Stimulated activated CD4-positive, alpha-beta T cell treated with anti-CD3 and anti-CD28 coated beads, TNF-alpha, amount 100 ng/mL, for 1 hour (primary cell): ENCODE measurements around the gene FRMD4A.

Experiments used
- DNase-seq, 3 donors: peaks; one replicate each; pipeline ENCODE4 v3.0.0-alpha.2; 2020; ENCODE audit warnings: low read depth in 3 of 3, low spot score in 1 of 3

The FRMD4A gene

DNA sequence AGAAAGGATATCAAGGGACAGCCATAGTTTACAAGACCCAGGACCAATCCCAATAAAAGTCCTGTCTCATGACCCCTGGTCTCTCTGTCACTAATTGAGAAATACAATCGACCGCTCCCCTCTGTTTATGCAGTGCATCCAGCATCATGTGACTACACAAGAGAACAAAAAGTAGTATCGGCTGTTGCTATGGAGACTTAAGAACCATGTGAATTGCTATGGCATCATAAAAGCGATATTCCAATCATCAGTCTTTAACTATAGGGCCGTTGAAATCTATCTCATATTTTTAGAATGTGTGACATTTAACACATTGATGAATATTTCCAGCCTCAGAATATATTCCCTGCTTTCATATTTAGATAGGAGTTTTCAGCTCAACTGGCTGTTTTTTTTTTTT, 139.3 kb downstream of the FRMD4A start:
- DNase-seq, result no peak

DNA sequence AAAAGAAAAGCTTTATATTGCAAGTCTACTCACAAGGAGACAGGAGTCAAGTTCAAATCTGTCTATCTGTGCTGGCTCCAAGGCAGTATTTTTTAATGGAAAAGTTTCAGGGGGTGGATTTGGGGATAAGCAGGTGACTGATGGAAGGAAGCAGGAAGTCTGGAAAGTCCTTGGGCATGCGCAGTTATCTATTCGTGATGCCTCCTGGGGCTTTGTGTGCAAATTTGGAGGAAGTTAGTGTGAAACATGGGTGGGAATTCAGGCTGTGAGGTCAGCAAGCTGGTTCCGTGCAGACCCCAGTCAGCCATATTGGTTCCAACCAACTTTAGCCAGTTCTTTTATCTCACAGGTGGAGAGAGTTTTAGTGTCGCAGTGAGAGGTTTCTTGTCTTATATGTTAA, 140.0 kb downstream of the FRMD4A start:
- no peak for DNase-seq

DNA sequence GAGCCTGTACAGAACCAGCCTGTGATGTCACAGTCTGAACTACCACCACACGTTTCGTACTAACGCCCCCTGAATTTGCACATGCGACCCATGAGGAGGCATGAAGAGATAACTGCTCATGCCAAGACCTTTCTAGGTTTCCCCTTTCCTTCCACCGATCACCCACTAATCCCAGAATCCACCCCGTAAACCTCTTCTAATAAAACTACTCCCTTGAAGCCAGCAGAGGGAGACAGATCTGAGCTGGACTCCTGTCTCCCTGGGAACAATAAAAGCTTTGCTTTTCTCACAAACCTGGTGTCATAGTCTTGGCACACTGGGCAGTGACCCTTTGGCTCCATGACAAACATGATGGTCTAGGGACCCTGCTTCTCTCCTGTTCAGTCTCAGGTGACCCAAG, 144.5 kb downstream of the FRMD4A start:
- DNase-seq, result no peak

DNA sequence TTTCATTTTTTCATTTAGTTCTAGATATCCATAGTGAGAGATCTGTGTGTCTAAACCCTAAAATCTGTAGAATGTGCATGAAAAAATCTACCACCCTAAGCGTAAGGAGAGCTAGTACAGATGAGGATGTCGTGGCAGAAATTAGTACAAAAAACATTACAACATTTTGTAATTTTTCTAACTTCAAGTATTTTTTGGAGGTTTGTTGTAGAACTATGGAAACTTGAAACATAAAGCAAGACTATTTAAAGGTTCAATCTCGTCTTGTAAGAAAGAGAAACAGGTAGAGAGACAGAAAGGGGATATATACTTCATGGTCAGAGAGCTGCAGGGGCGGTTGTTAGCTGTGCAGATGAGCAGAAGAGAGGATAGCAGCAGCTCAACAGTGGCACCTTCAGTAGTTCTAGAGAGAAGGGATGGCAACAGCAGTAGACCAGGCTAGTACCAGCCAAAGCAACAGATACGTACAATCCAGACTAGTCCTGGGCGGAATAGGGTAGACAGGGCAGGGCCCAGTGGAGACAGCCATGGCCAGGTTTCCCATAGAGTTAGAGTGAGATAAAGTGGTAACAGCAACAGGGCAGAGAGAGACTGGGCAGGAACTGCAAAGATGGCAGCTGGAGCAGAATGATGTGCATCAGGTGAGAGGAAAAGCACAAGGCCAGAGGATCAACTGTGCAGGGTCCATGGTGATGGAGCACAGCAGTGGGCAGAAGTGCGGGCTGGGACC, 145.2 kb downstream of the FRMD4A start:
- no peak for DNase-seq

DNA sequence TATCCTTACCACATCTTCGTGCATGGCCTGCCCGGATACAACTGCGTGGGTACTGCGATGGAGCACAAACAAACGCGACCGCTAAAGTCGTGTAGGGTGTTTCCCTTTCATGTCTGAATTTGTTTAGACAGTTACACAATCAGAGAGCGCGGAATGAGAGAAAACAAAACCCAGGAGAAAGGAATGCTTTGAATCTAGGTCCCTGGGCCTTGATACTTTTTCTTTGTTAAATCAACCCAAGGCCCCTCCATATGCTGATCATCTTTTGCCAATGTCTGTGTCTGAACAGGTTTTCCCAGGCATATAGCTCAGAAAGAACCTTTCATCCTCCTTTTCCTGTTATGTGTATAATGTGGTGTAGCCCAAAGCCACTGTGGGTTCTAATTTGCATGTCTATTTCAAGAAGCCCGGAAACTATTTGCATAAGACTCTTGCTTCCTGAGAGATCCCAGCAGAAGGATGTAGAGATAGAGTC, 145.8 kb downstream of the FRMD4A start:
- no peak for DNase-seq

DNA sequence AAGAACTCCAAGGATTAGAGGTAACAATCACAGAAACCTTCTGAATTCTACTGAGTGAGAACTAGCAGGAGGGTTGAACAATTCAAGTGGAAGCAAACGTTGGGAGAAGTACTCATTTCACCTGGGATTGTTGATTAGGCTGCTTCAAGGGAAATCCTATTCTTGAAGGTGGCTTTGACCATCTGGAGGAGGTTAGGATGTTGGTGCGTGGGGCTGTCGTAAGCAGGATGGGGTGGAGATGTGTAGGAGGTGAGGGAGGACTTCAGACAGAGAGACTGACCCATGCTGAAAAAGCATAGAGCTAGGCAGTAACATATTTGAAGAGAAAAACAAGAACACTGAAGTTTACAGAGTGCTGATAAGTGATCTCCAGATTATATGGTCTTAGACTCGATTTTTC, 147.9 kb downstream of the FRMD4A start:
- DNase-seq, result no peak

DNA sequence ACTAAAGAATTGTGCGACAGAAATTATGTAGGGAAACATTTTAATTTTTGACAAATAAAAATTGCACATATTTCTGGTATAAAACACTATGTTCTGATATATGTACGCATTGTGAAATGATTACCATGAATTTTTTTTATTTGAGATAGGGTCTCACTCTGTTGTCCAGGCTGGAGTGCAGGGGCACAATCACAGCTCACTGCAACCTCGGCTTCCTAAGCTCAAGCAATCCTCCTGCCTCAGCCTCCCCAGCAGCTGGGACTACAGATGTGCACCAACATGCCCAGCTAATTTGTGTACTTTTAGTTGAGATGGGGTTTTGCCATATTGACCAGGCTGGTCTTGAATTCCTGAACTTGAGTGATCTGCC, 149.2 kb downstream of the FRMD4A start:
- no peak for DNase-seq

DNA sequence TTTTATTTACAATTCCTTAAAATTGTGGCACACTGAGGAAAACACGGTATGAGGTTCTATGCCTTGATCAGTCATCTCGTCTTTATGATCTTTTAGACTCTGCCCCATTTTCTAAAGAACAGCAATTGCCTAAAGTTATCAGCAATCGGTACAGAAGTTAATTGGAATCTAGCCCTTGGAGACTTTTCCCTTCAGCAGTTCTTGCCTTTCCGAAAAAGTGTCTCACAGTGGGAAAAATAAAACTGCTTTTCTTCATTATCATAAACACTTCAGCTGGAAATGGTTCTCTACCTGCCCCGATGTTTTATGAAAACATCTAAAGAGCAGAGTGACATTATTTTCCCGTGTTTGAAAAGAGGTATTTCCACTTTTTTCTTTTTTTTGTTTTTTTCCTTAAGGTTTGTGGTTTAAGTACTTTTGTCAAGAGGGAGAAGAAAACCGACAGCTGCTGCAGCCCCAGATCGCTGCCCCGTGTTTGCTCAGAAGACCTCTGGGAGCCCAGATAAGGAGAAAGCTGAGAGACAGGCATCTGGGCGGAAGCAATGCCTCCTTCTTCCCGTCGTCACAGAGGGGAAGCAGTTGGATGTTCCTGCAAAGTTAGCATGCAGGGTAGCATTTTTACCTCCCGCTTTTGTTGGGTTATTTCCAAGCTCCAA, 149.7 kb downstream of the FRMD4A start:
- DNase-seq, result no peak

DNA sequence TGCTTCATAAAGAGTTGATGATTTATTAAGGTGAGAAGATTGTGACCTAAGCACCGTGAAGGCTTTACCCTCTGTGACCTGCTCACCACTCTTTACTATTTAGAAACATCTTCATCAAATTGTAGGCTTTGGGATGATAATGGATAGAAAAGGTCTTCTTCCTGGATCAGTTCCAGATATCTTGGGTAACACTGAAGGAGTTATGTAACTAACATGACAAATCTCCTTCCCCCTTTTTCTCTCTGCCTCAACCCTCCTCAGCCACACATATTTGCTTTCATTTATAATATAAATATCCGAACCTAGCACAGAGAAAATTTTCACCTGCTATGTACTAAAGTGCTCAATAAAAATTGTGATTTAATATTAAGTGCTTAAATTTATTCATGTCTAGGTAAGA, 151.5 kb downstream of the FRMD4A start:
- DNase-seq, result no peak

DNA sequence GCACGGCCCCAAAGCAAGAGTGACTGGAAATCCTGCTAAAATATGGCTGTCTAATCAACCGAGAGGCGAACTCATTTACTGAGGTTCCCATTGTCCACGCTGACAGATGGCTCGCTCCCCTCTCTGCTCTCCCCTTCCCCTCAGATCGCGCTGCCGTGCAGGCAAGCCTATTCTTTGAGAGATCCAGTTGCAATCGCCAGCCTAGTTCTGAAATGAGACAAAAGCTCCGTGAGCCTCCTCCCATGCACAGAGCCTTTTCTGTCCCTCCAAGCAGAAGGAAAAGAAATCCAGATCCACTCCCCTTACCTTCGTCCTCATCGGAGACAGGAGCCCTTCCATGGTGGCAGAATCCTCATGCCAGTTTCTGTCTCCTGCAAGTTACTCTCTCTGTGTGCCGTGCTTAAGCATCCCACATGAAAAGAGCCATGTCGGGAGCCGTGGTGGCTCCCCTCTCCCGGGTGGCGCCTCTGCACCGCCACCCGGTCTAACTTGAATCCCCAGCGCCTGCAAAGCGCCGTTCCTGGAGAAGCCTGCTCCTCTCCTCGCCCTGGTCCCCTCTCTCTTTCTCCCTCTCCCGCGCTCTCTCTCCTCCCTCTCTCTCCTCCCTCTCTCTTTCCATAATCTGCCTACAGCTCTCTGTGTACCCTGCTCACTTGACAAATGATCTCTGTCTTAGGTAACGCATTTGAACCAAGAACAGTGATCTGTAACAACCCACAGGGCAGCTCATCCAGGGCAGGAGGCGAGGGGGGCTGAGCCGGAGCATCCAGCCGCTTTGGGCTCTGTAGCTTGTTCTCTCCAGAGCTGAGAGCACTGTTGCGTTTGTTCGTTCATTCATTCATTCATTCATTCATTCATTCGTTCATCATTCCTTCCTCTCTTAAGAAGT, 156.8 kb downstream of the FRMD4A start:
- DNase-seq, result no peak

DNA sequence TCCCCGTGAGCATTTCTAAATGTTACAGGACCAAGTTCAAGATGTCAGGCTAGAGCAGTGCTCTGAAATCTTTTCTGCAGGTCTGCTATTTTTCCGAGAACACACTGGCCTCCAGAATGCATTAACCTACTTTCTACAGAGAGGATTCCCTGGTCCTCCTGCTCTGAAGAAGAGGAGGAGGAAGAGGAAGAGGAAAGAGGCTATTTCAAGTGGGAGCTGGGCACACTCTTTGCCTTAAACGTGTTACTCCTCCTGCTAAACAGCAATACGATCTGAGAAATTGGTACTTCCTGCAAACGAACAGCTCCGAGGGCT, 157.4 kb downstream of the FRMD4A start:
- no peak for DNase-seq

DNA sequence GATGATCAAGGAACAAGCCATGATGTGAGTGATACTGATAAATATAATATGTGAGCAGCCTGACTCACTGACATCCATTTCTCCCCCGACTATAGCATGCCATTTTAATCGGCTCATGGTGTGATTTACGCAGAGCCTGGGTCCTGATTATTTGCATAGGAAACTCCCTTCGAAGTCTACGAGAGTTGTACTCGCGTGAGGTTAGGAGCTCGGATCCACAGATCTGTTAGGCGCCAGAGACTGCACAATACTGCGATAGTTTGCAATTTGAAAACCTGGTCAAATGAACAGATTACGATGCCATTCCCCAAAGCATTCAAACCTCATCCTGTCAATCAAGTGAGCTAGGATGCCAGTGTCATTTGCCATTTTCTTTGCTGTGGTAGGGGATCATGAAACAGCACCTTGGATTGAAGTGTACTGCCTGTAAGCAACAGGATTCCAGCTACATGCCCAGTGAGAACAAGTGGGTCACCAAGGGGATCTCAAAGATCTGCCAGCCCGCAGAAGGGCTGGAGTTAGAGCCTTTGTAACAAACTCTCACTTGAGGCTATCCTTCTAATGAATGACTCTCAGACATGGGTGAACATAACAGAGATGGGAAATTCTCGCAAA, 158.3 kb downstream of the FRMD4A start:
- DNase-seq, result no peak

DNA sequence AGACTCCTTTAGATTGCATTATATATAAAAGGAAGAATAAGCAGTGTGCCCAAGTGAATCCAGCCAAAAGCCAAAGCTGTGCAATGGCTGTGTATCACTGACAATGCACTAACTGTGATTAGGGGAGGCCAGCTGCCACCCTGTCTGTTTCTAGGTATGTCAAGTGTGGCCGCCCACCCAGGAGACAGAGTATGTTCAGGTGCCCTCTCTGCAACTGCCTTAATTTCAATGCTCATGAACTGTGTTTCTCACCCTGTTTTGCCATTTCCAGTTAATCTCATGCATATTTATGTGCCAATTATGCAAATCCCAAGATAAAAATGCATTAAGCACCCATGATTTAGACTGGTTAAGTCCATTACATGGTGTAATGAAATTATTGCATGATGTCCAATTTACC, 159.4 kb downstream of the FRMD4A start:
- no peak for DNase-seq

DNA sequence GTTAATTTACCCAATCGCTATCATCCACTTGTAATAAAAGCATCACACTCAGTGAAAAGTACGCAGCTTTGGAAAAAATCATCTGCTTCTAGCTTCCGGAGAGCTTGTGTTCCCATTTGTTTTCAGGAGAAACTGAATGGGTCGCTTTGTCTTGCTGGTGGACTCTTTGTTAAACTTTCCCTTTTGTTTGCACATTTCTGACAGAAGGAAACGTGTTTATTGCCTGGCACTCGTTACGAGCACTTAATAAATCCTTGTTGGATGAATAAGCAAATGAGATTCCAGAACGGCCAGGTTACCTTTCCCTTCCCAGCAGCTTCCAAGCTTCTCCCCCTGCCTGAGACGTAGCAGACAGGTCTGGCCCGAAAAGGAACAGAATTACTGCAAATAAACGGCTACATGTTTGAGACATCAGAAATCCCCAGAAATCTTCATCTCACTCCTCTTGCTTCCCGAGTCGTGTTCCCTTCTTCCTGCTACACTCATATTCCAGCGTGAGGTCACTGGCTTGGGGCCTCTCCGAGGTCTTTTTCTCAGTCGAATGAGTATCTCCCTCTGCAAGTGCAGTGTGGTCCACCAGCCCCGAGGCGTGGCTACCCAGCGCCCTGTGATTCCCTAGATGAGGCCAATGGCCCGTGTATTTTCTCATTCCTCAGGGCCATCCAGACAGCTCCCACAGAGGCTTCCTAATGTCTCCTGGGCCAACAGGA, 167.2 kb downstream of the FRMD4A start:
- DNase-seq, result no peak

DNA sequence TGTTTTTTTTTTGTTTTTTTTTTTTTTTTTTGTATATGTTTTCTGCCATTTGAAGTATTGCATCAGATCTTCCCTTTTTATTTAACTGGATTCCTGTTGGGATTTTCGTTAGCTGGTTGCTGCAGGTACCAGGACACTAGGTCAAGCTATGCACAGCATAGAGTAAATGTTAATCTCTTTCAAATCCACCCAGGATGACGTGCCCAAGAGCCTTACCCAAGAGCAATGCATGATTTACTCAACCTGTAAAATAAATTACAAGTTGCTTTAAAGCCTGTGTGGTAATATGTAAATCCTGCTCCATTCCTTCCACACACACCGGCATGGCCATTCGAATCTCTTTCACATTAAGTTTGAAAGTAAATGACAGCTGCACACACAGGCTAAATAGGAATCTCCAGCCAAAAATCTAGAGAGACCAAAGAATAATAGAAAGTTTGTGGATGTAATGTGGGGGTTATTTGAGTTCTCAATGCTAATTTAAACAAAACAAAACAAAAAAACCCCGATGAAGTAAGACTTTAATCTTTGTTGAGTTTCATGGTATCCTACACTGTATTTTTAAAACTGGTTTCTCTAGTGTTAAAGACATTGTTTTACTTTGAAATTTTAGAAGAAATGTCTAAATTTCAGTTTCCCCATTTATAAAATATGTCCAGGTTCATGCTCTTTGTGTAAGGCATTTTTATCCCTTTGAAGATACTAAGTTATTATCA, 167.9 kb downstream of the FRMD4A start:
- no peak for DNase-seq

DNA sequence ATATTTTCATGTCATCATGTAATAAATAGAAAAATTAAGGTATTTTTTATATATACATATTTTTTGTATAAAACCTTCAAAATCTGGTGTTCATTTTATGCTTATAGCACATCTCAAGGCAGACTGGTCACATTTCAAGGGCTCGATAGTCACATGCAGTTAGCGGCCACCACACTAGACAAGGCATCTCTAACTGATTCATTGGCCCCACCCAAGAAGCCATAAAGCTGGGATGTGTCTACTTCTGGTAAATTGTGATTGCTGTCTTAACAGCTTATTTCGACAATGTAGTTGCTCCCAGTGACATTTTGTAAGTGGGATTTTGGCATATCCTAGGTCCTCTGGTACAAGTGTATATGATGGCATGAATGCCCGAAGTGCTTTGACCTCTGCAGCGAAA, 168.7 kb downstream of the FRMD4A start:
- no peak for DNase-seq

DNA sequence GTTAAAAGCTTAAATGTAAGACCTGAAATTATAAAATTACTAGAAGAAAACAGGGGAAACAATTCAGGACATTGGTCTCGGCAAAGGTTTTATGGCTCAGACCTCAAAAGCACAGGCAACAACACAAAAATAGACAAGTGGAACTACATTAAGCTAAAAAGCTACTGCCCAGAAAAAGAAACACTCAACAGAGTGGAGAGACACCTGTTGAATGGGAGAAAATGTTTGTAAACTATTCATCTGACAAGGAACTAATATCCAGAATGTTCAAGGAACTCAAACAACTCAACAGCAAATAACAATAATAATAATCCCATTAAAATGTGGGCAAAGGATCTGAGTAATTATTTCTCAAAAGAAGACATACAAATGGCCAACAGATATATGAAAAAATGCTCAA, 170.4 kb downstream of the FRMD4A start:
- no peak for DNase-seq

DNA sequence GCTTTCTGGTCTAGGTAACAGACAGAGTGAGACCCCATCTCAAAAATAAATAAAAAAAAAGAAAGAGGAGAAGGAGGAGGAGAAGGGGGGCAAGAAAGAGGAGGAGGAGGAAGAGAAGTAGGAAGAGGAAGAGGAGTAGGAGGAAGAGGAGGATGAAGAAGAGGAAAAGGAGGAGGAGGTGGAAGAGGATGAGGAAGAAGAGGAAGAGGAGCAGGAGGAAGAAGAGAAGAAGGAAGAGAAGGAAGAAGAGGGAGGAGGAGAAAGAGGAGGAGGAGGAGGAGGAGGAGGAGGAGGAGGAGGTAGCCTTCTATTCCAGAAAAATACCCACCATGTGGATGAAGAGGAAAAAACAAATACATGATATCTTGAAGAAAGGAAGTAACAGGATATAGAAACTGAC, 172.1 kb downstream of the FRMD4A start:
- DNase-seq, result no peak

DNA sequence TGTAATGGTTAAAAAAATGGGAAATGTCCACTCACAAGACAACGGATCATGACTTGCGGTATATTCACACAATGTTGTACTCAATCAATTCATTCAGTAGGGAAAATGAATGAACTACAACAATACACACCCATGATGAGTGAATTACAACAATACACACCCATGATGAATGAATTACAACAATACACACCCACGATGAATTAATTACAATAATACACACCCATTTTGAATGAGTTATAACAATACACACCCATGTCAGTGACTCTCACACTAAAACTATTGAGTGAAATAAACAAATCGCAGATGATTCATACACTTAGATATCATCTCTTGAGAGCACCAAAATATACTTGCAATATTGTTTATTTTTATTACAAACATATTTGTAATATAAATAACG, 174.6 kb downstream of the FRMD4A start:
- DNase-seq, result no peak

DNA sequence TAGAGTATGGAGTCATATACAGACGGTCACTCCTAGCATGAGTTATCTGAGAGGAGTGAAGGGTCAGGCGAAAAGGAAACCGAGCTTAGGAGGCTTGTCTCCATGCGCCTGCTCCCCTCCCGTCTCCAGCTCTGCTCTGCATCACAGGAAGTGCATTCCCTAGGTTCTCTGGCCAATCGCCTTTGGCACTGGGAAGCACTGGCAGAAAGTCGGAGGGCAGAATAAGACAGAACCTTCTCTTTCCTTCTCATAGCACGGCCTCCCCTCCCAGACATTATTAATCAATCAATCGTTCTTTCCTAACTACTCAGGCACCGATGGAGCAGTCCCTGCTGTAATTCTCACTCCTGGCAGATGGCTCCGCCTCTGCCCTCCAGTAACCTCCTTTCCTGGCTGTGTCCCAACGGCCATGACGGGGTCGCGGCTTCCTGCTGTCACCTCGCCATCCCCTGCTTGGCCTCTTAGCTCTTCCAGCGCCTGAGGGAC, 177.1 kb downstream of the FRMD4A start:
- DNase-seq, result no peak
